Trophoblast cell (in vitro differentiated cells and primary cell): ENCODE measurements around the gene COPS6.
A peak's percentile ranks its signal among the peaks of the same experiment; 100 is the strongest.

Experiments
- DNase-seq, 2 donors: peaks; one replicate each; pipeline ENCODE4 v3.0.0-alpha.2; 2016
- H2AFZ ChIP-seq: 2 replicates; pipeline ENCODE4 v1.6.1; 2013; ENCODE audit warnings: low read length, moderate library complexity, mild to moderate bottlenecking; ENCODE audit not compliant: insufficient read depth, poor library complexity
- H2AK5ac ChIP-seq: 2 replicates; pipeline ENCODE4 v1.6.1; 2013; ENCODE audit warnings: mild to moderate bottlenecking, low read length
- H2BK120ac ChIP-seq: 2 replicates; pipeline ENCODE4 v1.6.1; 2013; ENCODE audit warnings: low read length, mild to moderate bottlenecking, moderate library complexity; ENCODE audit not compliant: insufficient read depth, poor library complexity
- H2BK12ac ChIP-seq: 2 replicates; pipeline ENCODE4 v1.6.1; 2013; ENCODE audit warnings: mild to moderate bottlenecking, low read length, moderate library complexity
- H2BK5ac ChIP-seq: 2 replicates; pipeline ENCODE4 v1.6.1; 2013; ENCODE audit warnings: low read length, low read depth, moderate library complexity, mild to moderate bottlenecking; ENCODE audit not compliant: poor library complexity
- H3K14ac ChIP-seq: 2 replicates; pipeline ENCODE4 v1.6.1; 2013; ENCODE audit warnings: mild to moderate bottlenecking, low read length
- H3K18ac ChIP-seq: 2 replicates; pipeline ENCODE4 v1.6.1; 2013; ENCODE audit warnings: mild to moderate bottlenecking, low read length
- H3K23ac ChIP-seq: 2 replicates; pipeline ENCODE4 v1.6.1; 2013; ENCODE audit warnings: low read length
- H3K27ac ChIP-seq: 2 replicates; pipeline ENCODE4 v1.5.1; 2013; ENCODE audit warnings: low read depth, mild to moderate bottlenecking, inconsistent platforms, low read length, moderate library complexity
- H3K27me3 ChIP-seq: 2 replicates; pipeline ENCODE4 v1.6.1; 2013; ENCODE audit warnings: inconsistent platforms, mild to moderate bottlenecking, low read length, moderate library complexity; ENCODE audit not compliant: insufficient read depth
- H3K36me3 ChIP-seq, 2 experiments: 1 replicate in 1 of 2; 2 replicates in 1 of 2; pipeline ENCODE4 v1.6.1; 2013; ENCODE audit warnings: low read length in 2 of 2, mild to moderate bottlenecking in 2 of 2, moderate library complexity in 1 of 2; ENCODE audit not compliant: insufficient read depth in 2 of 2, control insufficient read depth in 1 of 2
- H3K4ac ChIP-seq: 2 replicates; pipeline ENCODE4 v1.6.1; 2013; ENCODE audit warnings: low read depth, mild to moderate bottlenecking, low read length, moderate library complexity
- H3K4me1 ChIP-seq, 2 experiments: 1 replicate in 1 of 2; 2 replicates in 1 of 2; pipeline ENCODE4 v1.6.1; 2013; ENCODE audit warnings: low read length in 2 of 2, mild to moderate bottlenecking in 2 of 2, moderate library complexity in 1 of 2; ENCODE audit not compliant: insufficient read depth in 2 of 2, control insufficient read depth in 1 of 2
- H3K4me2 ChIP-seq: 2 replicates; pipeline ENCODE4 v1.6.1; 2013; ENCODE audit warnings: inconsistent platforms, mild to moderate bottlenecking, low read length, moderate library complexity
- H3K4me3 ChIP-seq: 2 replicates; pipeline ENCODE4 v1.5.1; 2013; ENCODE audit warnings: mild to moderate bottlenecking, low read depth, low read length, inconsistent platforms
- H3K79me1 ChIP-seq: one replicate; pipeline ENCODE4 v1.6.1; 2013; ENCODE audit warnings: low read length
- H3K79me2 ChIP-seq: 2 replicates; pipeline ENCODE4 v1.6.1; 2013; ENCODE audit warnings: low read length, mild to moderate bottlenecking; ENCODE audit not compliant: control insufficient read depth, insufficient read depth, poor library complexity
- H3K9ac ChIP-seq: 2 replicates; pipeline ENCODE4 v1.6.1; 2013; ENCODE audit warnings: mild to moderate bottlenecking, low read length
- H3K9me3 ChIP-seq: 2 replicates; pipeline ENCODE4 v1.6.1; 2013; ENCODE audit warnings: low read depth, mild to moderate bottlenecking, control low read depth, inconsistent platforms, low read length; ENCODE audit not compliant: insufficient read depth
- H4K12ac ChIP-seq: 2 replicates; pipeline ENCODE4 v1.6.1; 2013; ENCODE audit warnings: low read depth, mild to moderate bottlenecking, low read length, moderate library complexity
- H4K8ac ChIP-seq: 2 replicates; pipeline ENCODE4 v1.6.1; 2013; ENCODE audit warnings: low read depth, mild to moderate bottlenecking, low read length, moderate library complexity
- H4K91ac ChIP-seq: one replicate; pipeline ENCODE4 v1.6.1; 2013; ENCODE audit warnings: low read depth, mild to moderate bottlenecking, low read length, moderate library complexity
- WGBS: extraction: QIAGEN DNeasy Blood & Tissue Kit; methylation state at CpG from one replicate; pipeline ENCODE4 v1.1.7; 2013; ENCODE audit warnings: missing lambda C conversion rate; ENCODE audit not compliant: insufficient read length, insufficient coverage; ENCODE audit errors: extremely low coverage; 5-methylcytosine and 5-hydroxymethylcytosine counted together

Gene COPS6

DNA sequence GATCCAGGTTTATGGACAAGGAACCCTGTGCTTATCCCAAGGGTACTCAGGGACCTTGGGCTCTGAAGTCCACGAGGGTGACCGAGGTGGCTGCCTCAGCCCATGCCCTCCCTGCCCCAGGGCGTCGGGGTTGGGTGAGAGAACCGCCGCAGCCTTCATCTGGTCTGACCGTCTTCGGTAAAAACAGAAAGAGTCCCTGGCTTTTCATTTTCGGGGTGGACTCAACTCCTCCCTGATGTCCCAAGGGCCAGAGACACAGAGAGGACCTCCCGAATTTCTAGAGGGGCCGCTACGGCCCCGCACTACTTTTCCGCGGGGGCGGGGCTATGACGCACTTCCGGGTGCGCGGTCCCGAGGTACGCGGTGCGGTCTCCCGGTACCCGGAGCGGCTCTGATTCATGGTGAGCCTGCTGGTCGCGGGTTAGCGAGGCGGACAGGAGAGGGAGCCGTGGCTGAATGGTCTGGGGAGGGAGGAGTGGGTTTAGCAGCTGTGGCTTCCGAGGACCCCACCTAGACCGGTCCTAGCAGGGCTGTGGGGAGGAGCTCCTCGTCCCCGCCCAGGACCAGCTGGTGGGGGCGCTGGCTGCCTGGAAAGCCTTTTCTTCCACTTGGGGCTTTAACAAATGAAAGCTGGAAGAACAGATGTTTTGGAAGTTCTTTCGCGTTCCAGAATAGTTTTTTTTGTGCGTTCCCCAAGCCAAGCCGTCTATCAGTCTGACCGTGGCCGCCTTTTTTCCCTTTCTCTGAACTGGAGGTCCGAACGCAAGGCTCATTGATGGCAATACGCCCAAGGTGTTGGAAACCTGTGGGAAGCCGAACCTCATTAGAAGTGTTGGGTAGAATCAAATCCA lies 39.1 kb upstream of the COPS6 start, which contains the start of gene ZSCAN21:
ZSCAN21 (plus strand) TSS at position 334 of the 851 bp plus-strand sequence. CDS start 7,233 bp downstream, outside the sequence.
- Histone ChIP-seq H2AFZ (peak within 1 kb of the TSS; percentile 97), H3K79me1 (peaks cover 9% of the 10 kb centered on the region), H3K18ac (peak within 1 kb of the TSS; percentile 98), H3K79me2 (peaks cover 6% of the 10 kb centered on the region), H3K27me3 (no peaks in the 10 kb centered on the region), H3K4me1 (peaks cover 7% of the 10 kb centered on the region in 2 experiments), H3K4me2 (peak within 1 kb of the TSS; percentile 74), H4K12ac (peak within 1 kb of the TSS; percentile 98), H2BK120ac (peak within 1 kb of the TSS; percentile 97), H3K4me3 (peak within 1 kb of the TSS; percentile 86), H2BK12ac (no peak within 1 kb of the TSS), H3K14ac (peak within 1 kb of the TSS; percentile 100), H3K4ac (peak within 1 kb of the TSS; percentile 86), H3K9ac (peak within 1 kb of the TSS; percentile 87), H4K8ac (peak within 1 kb of the TSS; percentile 100), H4K91ac (peak within 1 kb of the TSS; percentile 96), H3K36me3 (peaks cover 2 to 5% of the 10 kb centered on the region in 2 experiments), H2AK5ac (peak within 1 kb of the TSS; percentile 95), H3K23ac (no peak within 1 kb of the TSS), H3K27ac (peak within 1 kb of the TSS; percentile 91), H2BK5ac (peak within 1 kb of the TSS; percentile 89), H3K9me3 (no peaks in the 10 kb centered on the region)
- no CpG with 5 or more reads among the region's 47 CpGs for WGBS
- DNase-seq = peak; percentile 90 to 92

DNA sequence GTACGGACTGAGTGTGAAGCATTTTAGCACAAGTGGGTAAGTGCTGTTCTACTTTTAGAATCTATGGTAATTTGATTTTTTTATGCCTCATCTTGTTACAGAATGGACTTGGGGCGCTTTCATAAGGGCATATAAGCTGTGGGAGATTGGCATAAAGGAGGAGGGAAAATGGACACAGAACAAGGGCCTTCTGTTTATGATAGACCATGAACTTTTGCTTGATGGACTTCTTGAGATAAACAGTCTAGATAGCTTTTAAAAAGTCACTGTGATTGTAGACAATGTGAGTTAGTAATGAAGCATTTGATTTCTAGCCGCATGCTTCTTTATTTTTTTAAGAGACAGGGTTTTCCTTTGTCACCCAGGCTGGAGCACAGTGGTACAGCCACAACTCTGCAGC lies 37.2 kb upstream of the COPS6 start:
- H2BK12ac ChIP-seq = no peak overlapping the region
- H3K9me3 ChIP-seq = no peaks in the 10 kb centered on the region
- no peak overlapping the region for H2BK5ac ChIP-seq
- no peak overlapping the region for H3K27ac ChIP-seq
- H2BK120ac ChIP-seq = no peak overlapping the region
- H2AFZ ChIP-seq = no peak overlapping the region
- peaks cover 9% of the 10 kb centered on the region for H3K79me1 ChIP-seq
- DNase-seq = no peak
- no CpG with 5 or more reads among the region's 3 CpGs for WGBS
- peaks cover 3 to 5% of the 10 kb centered on the region in 2 experiments for H3K36me3 ChIP-seq
- H4K8ac ChIP-seq = no peak overlapping the region
- no peak overlapping the region for H3K18ac ChIP-seq
- H3K4me2 ChIP-seq = no peak overlapping the region
- H3K4ac ChIP-seq = no peak overlapping the region
- H4K91ac ChIP-seq = no peak overlapping the region
- H4K12ac ChIP-seq = no peak overlapping the region
- no peaks in the 10 kb centered on the region for H3K27me3 ChIP-seq
- peaks cover 7% of the 10 kb centered on the region in 2 experiments for H3K4me1 ChIP-seq
- H3K14ac ChIP-seq = no peak overlapping the region
- no peak overlapping the region for H3K23ac ChIP-seq
- H3K9ac ChIP-seq = no peak overlapping the region
- peaks cover 6% of the 10 kb centered on the region for H3K79me2 ChIP-seq
- no peak overlapping the region for H2AK5ac ChIP-seq
- H3K4me3 ChIP-seq = no peak overlapping the region

DNA sequence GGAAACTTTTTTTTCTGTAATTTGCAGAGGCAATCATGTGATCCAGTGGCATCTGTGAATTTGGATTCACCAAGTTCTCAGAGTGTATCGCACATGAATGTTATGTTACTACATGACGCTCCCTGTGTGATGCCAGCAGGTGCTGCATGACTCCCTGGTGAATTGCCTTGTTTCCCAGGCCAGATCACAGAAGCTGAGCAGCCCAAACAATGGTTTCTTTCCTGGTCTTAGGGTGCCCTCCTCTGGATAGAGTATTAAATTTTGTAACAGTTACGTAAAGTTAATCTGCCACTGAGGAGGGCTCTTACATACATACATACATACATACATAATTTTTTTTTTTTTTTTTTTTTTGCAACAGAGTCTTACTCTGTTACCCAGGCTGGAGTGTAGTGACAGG lies 35.6 kb upstream of the COPS6 start:
- no peak overlapping the region for H3K18ac ChIP-seq
- H3K27me3 ChIP-seq = no peaks in the 10 kb centered on the region
- H3K79me1 ChIP-seq = peaks cover 9% of the 10 kb centered on the region
- H2AK5ac ChIP-seq = no peak overlapping the region
- H2BK120ac ChIP-seq = no peak overlapping the region
- H2BK5ac ChIP-seq = no peak overlapping the region
- H4K12ac ChIP-seq = no peak overlapping the region
- H3K4ac ChIP-seq = no peak overlapping the region
- no peak overlapping the region for H3K27ac ChIP-seq
- no peaks in the 10 kb centered on the region for H3K9me3 ChIP-seq
- DNase-seq = peak; percentile 55 to 71
- no peak overlapping the region for H3K4me3 ChIP-seq
- no peak overlapping the region for H2BK12ac ChIP-seq
- H3K14ac ChIP-seq = no peak overlapping the region
- no peak overlapping the region for H2AFZ ChIP-seq
- H4K91ac ChIP-seq = no peak overlapping the region
- H3K4me2 ChIP-seq = no peak overlapping the region
- H3K36me3 ChIP-seq = peaks cover 13 to 17% of the 10 kb centered on the region in 2 experiments
- H3K79me2 ChIP-seq = peaks cover 6% of the 10 kb centered on the region
- H3K4me1 ChIP-seq = peaks cover 7% of the 10 kb centered on the region in 2 experiments
- H4K8ac ChIP-seq = no peak overlapping the region
- H3K23ac ChIP-seq = no peak overlapping the region
- H3K9ac ChIP-seq = no peak overlapping the region
- no CpG with 5 or more reads among the region's 3 CpGs for WGBS

DNA sequence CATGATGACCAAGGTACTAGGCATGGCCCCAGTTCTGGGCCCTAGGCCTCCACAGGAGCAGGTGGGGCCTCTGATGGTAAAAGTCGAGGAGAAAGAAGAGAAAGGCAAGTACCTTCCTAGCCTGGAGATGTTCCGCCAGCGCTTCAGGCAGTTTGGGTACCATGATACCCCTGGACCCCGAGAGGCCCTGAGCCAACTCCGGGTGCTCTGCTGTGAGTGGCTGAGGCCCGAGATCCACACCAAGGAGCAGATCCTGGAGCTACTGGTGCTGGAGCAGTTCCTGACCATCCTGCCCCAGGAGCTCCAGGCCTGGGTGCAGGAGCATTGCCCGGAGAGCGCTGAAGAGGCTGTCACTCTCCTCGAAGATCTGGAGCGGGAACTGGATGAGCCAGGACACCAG lies 31.8 kb upstream of the COPS6 start:
- WGBS = no CpG with 5 or more reads among the region's 10 CpGs
- H4K91ac ChIP-seq = peak overlapping the region; percentile 15

More for the DNA sequence above, 31.8 kb upstream of the COPS6 start:
- no peak overlapping the region for H2BK120ac ChIP-seq
- no peak overlapping the region for H2AK5ac ChIP-seq
- H2BK12ac ChIP-seq = no peak overlapping the region
- no peak overlapping the region for H3K18ac ChIP-seq
- no peak overlapping the region for H4K12ac ChIP-seq
- no peaks in the 10 kb centered on the region for H3K4me1 ChIP-seq
- H3K36me3 ChIP-seq = peaks cover 31 to 45% of the 10 kb centered on the region in 2 experiments
- H3K4me3 ChIP-seq = no peak overlapping the region
- no peaks in the 10 kb centered on the region for H3K79me2 ChIP-seq
- no peak overlapping the region for H3K23ac ChIP-seq
- no peaks in the 10 kb centered on the region for H3K9me3 ChIP-seq
- H3K4me2 ChIP-seq = no peak overlapping the region
- no peaks in the 10 kb centered on the region for H3K79me1 ChIP-seq
- H3K9ac ChIP-seq = no peak overlapping the region
- no peak overlapping the region for H3K27ac ChIP-seq
- H3K14ac ChIP-seq = no peak overlapping the region
- no peak overlapping the region for H2BK5ac ChIP-seq
- H3K27me3 ChIP-seq = no peaks in the 10 kb centered on the region
- no peak overlapping the region for H3K4ac ChIP-seq
- no peak for DNase-seq
- H4K8ac ChIP-seq = no peak overlapping the region
- no peak overlapping the region for H2AFZ ChIP-seq
